IMR-90 (cell line): Measurements from ENCODE around the gene ATRNL1.

Experiments
- CHD1 ChIP-seq: IDR thresholded peaks from 2 replicates; pipeline ENCODE4 v1.6.1; 2012; ENCODE audit warnings: low read depth, low read length, improper control_type of control experiment
- CTCF ChIP-seq: conservative IDR thresholded peaks from 2 replicates; pipeline ENCODE4 v1.5.1; 2012; ENCODE audit warnings: mild to moderate bottlenecking, low read depth, low read length, improper control_type of control experiment
- MXI1 ChIP-seq: IDR thresholded peaks from 2 replicates; pipeline ENCODE4 v1.6.1; 2012; ENCODE audit warnings: low read depth, mild to moderate bottlenecking, low read length, moderate library complexity, borderline replicate concordance
- POLR2A ChIP-seq: IDR thresholded peaks from 2 replicates; pipeline ENCODE4 v1.6.1; 2012; ENCODE audit warnings: mild to moderate bottlenecking, low read depth, low read length
- RFX5 ChIP-seq: IDR thresholded peaks from 2 replicates; pipeline ENCODE4 v1.8.0; 2012; ENCODE audit warnings: low read depth, mild to moderate bottlenecking, low read length, moderate library complexity

GRCh38 chr10:115830265-115830970, 737.3 kb downstream of the ATRNL1 start:
- TF ChIP-seq CTCF: no peak
- no peak for TF ChIP-seq RFX5
- no peak for TF ChIP-seq POLR2A
- TF ChIP-seq MXI1: no peak
- no peak for TF ChIP-seq CHD1
